ENCODE data around the gene NLGN2. TPM values are rescaled to one million over a fixed set of nuclear protein-coding genes. Genes with fewer than 3 reads are reported as not detected.
A peak's percentile ranks its signal among the peaks of the same experiment; 100 is the strongest.

Gene NLGN2
- polyA plus RNA-seq, 1 donor, result 28.1 TPM

DNA sequence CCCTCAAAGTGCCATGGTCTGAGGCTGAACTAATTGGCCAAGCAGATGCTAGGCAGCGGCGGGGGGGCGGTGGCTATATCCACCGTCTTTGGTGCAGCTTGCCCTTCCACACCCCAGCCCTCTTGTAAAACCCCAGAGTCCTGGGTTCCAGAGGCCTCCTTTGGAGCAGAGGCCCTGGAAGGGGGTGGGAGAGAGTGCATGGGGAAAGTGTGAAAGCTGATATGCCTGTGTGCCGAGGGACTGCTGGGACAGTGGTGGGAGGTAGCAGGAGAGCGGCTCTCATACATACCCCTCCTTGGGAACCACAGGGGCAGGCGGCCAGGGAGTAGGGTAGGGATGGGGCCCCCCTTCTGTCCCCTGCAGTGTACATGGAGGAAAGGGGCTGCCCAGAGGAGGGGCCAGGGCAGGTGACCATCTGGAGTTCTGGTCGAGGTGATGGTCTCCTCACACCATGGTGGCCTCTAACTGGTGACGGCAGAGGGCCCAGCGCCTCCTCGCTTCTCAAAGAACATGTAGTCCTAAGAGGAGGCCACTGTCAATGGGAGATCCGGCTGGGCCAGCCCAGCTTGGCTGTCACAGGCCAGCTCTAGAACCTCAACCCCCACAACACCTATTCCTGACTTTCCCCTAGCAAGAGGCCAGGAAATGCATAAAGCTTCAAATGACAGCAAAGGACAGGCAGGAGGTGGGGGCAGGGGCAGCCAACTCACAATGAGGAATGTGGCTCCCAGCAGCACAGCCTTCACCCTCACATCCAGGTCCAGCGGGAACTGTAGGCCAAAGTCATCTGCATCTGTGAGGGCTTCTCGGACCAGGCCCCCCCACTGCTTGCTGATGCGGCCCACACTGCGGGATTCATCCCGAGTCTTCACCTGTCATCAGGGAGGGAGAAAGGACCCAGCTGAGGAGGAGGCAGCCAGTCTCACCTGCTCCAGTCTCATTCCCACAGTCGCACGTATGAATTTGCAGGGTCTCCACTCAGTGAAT is 17.4 kb upstream of the NLGN2 start:
- DNase-seq, result no peak

DNA sequence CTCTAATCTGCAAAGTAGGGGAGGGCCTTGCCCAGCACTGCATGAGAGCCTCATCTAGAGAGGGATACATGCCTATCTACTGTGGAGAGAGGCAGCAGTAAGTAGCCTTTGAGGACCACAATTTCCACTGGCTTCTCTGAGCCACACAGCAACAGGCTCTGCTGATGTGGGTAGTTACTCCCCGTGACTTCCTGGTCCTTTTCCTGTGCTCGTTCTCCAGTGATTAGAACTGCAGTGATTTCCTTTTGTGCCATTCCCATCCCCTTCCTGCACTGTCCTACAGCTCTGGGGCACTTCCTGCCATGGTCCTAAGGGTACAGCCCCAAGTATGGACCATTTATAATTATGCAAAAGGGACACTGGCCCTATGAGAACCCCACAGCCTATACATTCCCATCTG is 16.3 kb upstream of the NLGN2 start:
- DNase-seq, result no peak

DNA sequence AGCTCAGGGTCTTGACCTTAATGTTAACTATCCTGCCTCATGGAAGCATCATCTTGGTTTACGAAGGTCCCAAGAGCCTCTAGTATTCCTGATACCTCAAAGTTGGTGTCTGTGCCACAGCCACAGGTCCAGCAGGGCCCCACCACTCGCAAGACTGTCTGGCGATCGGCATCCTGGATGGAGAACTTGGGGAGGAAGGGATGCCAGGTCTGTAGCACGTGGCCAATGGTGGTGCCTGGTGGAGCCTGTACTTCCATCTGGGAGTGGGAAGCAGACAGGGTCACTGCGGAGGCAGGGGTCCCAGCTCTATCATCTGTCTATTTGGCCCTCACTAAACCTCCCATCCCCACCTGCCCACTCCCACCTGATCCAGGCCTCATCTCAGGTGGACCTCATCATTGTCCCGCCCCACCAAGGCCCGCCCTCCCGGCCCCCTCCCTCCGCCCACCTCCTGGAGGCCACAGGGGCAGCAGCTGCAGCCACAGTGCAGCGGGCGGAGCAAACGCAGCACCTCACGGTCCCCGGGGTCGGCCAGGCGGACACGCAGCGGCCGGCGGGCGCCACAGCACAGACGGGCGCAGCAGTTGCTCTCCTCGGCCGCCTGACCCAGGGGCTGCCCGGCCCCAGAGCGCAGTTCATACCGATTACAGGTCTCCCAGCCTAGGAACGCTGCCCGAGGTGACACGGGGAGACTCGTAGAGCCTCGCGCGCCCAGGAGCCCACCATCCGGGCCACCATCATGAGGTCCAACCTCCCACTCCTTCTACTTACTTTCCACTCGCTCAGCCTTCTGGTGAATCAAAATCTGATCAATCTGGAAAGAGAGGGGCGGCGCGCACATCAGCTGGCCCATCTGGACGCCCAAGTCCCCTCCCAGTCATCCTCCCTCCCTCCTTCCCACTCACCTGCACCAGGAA is 14.7 kb upstream of the NLGN2 start:
- DNase-seq, result no peak

DNA sequence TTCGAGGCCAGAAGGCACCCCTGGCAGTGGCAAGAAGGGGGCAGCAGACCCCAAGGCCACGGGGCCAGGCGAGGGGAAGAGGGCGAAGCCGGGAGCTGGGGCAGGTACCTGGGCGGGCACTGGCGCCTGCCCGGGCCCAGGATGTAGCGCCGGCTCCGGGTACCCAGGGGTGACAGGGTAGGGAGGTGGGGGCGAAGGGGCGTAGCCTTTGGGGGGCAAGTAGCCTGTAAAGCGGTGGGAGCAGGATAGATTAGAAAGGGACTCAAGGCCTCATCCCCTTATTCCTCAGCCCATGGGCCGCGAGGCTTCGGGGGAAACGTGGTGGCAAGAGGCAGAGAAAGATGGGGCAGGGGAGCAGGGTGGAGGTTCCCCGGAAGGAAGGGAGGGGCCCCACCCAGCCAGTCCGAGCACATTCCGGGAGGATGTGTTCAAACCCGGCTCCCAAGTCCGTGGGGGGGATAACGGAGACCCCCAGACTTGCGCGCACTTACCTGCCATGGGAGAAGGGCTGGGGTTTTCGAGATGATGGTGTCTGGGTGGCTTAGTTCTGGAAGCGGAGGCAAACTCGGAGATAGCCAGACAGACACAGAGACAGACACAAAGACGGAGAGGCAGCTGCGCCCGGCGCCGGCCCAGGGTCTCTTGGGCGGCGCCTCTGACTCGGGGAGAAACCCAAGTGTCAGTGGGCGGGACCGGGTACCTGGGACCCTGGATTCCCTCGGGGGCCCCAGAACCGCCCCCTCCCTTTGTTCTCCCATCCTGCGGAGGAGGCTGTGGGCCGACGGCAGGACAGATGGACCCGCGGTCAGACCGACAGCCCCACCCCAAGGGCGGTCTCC is 13.8 kb upstream of the NLGN2 start:
- DNase-seq, result no peak

DNA sequence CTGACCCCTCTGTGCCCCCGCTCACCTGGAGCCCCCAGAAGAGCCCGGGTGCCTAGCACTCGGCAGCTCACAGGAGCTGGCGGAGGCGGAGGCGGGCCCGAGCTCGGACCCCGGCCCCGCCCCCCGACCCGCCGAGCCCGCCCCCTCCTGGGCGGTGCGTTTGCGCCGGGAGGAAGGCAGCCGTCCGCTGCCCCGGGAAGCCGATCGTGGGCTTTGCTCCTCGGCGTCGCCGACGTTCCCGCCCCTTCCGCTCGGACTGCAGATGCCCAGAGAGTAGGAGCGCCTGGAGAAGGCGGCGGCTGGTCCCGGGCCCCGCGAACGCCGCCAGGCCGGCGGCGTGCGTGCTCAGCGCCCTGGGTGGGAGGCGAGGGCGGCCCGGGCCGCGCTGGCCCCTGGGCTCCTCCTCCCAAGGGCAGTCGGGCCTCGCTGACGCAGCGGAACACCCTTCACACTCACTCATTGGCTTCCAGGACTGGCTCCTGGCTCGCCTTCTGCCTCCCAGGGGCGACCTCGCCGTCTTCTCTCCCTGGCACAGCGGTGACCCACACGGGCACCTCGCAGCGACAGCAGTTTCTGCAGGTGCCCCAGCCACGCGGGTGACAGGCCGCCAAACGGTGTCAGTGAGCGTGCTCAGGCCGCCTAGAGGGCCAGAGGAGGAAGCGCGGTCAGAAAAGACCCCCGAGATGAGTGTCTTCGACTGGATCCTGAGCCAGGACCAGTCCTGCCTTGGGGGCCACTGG is 13.0 kb upstream of the NLGN2 start, which contains the start of gene PLSCR3:
Gene PLSCR3, minus strand, starts transcription at position 74 of the 740 bp plus-strand sequence. CDS start 415 bp downstream, outside the sequence.
- DNase-seq, result peak; percentile 82

DNA sequence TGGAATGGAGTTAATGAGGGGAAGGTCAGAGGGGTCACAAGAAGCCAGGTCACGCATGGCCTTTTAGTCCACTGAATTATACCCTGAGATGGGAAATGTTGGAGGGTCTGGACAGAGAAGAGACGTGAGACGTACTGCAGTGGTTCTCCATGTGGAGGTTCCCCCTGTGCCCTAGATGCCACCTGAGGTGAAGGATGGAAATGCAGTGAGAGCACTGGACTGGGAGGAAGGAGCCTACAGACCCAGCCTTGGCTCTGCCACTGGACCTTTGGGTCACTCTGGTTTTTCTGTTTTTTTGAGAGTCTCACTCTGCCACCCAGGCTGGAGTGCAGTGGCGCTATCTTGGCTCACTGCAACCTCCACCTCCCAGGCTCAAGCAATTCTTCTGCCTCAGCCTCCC is 11.5 kb upstream of the NLGN2 start:
- no peak for DNase-seq

DNA sequence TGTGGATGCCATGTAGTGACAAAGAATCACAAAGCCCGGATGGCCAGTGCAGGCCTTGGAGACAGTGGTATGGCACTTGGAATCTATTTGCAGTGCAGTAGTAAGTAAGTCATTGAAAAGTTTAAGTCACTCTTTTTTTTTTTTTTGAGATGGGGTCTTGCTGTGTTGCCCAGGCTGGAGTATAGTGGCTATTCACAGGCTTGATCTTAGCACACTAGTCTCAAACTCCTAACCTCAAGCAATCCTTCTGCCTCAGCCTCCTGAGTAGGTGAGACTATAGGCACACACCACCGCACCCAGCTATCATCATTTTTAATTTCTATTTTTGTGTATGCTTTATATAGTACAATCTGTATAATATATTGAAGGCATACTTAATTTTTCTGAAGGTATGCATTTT is 9.0 kb upstream of the NLGN2 start:
- no peak for DNase-seq

DNA sequence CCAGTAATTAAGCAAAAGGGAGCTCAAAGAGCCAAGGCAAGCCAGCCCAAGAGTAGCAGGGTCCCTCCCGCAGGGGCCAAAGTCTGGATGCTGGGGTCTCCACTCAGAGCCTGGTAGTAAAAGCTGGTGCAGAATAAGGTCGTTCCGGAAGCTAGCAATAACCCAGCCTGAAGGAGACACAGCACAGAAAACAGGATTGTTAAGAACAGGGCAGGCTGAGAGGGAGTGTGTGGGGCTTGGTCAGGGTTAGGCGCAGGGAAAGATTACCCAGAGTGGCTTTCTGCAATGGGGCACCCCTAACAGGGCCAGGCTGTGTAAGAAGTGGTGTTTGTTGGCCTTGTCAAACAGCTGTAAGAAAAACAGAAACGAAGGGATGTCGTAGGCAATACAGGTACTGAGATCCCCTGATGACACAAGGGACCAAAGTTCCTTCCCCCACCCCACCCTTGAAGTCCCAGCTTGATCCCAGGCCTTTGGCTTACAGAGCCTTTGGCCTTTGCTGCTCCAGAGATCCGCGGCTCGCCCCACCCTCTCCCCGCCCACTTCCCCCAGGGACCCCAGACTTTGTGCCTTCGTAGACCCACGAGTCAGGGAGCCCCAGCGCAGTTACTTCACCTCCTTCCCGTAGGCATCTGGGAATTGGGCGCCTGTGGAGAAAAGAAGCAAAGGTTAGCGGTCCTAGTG is 4.5 kb upstream of the NLGN2 start:
- no peak for DNase-seq

DNA sequence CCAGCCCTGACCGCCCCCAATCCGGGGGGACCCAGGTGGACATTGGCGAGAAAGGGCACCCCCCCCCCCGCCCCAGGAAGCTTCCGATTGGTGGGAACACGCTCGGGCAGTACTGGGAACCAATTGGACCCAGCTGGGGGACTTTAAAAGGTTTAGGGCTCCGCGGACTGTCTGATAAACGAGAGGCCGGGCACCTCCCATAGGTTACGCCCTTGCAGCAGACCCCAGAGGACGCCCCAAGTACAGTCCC is 4.0 kb upstream of the NLGN2 start:
- no peak for DNase-seq

DNA sequence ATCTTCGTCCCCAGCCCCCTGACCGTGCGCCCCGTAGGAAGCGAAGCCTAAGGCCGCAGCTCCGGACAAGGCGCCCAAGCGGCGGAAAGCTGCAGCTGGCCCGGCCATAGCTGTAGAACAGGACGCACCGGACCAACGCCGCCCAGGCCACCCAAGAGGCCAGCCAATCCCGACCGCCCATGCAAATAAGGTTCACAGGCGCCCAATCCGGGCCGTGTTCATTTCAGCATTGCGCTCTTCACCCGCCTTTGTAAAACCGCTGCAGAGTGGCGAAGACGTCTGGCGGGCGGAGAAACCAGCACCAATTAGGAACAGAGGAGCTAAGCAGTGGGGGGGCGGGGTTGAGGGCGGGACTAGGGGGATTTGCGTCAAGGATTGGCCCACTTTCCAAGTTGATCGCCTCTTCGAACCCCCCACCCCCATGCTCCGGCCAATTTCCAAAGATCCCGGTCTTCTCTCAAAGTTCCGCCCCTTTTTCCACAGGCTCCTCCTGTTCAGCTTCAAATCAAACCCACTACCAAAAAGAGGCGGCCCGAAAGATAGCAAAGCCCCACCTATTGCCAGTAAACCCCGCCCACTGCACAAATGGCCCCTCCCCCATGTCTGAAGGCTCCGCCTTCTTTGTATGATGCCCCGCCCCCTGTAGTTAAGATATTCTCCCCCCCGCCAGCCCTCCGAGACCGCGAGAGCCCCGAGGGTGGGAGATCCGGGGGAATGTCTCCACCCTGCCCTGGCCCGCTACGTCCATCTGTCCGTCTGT is 3.5 kb upstream of the NLGN2 start, which contains the start of gene TMEM256:
Gene TMEM256, minus strand, starts transcription at position 121 of the 760 bp plus-strand sequence. Its CDS starts 13 bp downstream, at position 108.
- DNase-seq, result peak; percentile 99

DNA sequence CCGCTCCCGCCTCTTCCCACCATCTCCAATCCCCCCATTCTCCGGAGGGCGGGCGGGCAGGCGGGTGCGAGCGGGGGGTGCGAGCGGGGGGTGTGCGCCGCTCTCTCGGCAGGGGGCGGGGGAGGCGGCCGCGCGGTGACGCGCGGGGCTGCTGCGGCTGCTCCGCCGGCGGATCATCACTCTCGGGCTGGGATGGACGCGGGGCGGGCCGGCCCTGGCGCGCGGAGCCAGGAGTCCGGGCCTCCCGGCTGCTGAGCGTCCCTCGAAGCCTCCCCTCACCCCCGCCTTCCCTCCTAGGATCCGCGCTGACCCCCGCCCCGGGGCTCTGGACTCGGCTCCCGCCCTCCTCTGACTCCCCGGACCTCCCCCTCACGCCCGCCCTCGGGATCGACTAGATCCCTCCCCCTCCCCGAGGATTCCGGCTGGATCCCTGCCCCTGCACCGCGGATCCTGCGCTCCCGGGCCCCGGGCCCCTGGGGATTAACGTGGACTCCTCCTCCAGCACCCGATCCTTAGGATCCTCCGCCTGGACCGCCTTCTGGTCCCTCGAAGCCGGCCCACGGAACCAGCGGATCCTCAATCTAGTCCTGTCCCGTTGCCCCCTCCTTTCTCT is 2.8 kb upstream of the NLGN2 start:
- no peak for DNase-seq

DNA sequence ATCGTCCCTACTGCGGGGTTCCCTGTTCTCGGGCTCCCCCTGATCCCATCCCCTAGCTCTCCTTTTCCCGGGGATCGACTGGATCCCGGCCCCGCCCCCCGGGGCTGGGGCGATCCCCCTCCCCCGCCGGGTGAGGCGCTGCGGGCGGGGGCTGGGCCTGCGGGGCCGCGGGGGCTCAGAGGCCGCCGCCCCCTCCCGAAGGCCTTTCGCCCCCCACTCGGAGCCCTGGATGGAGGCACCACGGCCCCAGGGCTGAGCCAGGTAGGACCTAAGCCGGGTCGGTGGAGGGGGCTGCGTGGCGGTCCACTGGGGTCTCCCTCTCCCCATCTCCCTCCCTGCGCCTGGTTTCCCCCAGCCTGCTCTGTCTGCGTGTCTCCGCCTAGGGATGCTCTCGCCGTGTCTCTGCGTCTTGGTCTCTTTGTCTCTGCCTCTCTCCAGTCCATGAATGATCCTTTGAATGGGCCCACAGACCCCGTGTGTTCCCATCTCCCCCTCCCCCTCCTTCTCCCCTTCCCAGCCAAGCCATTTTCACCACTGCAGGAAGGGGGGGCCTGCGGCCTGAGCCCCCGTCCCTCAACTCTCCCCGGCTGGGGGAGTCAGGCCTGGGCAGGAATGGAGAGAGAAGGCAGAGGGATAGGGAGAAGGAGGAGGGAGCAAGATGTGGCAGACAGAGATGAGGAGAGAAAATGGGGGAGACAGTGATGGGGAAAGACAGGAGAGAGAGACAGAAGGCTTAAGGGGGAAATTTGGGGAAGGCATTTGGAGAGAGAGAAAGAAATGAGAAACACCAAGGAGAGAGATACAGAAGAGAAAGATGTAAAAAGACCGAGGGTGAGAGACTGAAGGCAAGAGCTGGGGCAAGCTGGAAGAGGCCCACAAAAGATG is 2.1 kb upstream of the NLGN2 start:
- no peak for DNase-seq

DNA sequence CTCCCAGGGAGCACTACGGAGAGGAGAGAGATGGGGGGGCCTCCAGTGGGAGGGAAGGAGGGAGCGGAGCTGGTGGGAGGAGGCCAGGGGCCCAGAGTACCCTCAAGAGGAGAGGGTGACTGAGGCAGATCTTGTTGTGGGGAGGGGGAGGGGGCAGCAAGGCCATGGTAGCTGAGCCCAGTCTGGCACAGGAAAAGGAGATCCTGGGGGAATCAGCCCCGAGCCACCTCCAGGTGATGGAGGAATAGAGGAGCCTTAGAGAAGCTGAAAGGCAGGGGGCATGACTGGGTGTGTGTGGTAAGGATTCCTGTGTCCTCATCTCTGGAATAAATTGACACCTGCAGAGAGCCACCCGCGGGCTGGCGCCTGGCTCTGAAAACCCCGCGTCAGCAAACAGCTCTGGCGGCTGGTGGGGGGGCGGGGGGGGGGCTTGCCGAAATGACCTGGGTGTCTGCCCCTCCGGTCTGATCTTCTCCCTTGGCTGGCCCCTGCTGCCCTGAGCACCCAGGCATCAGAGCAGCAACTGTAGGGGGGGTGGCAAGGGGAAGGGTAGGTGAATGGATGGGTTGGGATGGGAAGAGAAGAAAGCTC is 1.3 kb upstream of the NLGN2 start:
- no peak for DNase-seq

DNA sequence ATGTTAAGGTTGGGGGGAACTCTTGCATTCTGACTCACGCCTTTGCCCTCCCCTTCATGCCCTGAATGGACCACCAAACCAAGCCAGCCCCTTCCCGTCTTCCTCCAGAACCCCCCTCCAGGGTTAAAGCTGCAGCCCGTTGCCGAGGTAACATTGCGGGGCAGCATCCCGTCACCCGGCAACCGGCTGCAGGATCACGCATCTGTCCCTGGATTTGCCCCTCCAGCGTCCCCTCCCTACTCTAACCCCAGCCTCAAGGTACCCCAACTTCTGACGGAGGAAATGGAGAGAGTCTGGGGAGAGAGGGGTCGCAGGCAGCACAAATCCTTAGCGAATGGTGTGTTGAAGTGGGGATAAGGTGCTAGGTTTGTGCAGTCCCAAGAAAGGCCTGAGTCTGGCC is 563 bp upstream of the NLGN2 start:
- no peak for DNase-seq

DNA sequence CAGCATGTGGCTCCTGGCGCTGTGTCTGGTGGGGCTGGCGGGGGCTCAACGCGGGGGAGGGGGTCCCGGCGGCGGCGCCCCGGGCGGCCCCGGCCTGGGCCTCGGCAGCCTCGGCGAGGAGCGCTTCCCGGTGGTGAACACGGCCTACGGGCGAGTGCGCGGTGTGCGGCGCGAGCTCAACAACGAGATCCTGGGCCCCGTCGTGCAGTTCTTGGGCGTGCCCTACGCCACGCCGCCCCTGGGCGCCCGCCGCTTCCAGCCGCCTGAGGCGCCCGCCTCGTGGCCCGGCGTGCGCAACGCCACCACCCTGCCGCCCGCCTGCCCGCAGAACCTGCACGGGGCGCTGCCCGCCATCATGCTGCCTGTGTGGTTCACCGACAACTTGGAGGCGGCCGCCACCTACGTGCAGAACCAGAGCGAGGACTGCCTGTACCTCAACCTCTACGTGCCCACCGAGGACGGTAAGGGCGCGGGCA is 645 bp downstream of the NLGN2 start:
- DNase-seq, result no peak

DNA sequence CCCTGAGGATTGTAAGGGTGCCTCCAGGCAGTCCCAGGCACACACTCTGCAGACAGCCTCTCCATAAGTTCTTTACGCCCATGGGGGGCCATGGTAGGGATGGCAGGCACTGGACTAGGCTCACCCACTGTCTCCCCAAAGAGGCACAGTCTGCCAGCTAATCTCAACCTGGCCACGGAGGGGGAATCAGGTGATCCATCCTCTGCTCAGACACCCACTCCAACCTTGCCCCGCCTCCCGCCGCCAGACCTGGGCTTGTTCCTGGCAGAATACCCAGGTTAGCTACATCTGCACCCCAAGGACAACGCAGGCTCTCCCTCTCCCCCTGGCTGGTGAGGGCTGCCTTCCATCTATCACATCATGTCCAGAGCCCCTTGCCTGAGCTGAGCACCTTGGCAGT is 1.2 kb downstream of the NLGN2 start:
- no peak for DNase-seq

DNA sequence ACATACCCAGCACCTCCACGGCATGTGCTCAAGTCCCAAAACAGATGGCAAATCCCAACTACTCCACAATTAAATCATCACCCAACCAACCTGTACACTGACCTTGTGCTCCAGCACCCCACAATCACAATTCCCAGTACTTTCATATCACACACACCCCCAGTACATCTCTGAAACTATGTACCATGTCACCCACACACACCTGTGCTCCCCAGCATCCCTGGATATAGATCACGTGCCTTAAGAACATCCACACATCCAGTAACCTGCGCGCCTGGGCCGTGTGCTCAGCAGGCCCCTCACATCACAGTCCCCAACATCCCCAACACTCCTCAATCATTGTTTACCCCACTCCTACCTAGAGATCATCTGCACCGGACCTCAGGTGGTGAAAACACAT is 2.1 kb downstream of the NLGN2 start:
- no peak for DNase-seq

Data from left kidney (tissue), 2 donors.